Astrocyte of the spinal cord (primary cell): ENCODE measurements around the gene ROR1.
"Not testable (repeated sequence)": the region's sequence is repeated elsewhere in the genome, so short reads cannot be mapped to it uniquely, and the experiment has no call there.

Source experiments
- DNase-seq: peaks from one replicate; pipeline ENCODE4 v3.0.0; 2011; ENCODE audit warnings: low read depth, low spot score
- H3K4me3 ChIP-seq: 2 replicates; pipeline ENCODE4 v1.5.1; 2011; ENCODE audit warnings: low read depth, mild to moderate bottlenecking, low read length, moderate library complexity
- CTCF ChIP-seq: IDR thresholded peaks from 2 replicates; pipeline ENCODE4 v1.5.1; 2012; ENCODE audit warnings: low read depth, mild to moderate bottlenecking, low read length, inconsistent platforms
- in situ Hi-C: cut with HindIII; loops from 2 replicates; pipeline ENCODE4 v1.10.0; 2017; ENCODE audit warnings: low sequenced_read_pairs

ROR1 gene

GRCh38 chr1:64097859-64098258 is 324.0 kb downstream of the ROR1 start:
- TF ChIP-seq CTCF: no peak
- H3K4me3 ChIP-seq: no peak overlapping the region
- in situ Hi-C loops: no loop called here
- no peak for DNase-seq

- no peak overlapping the region for H3K4me3 ChIP-seq
- no peak for TF ChIP-seq CTCF
- in situ Hi-C loops: no loop called here
- no peak for DNase-seq
These were observed 324.6 kb downstream of the ROR1 start for GRCh38 chr1:64098436-64098835.

GRCh38 chr1:64098846-64099582 is 325.2 kb downstream of the ROR1 start:
- DNase-seq: no peak
- no peak overlapping the region for H3K4me3 ChIP-seq
- TF ChIP-seq CTCF: no peak
- in situ Hi-C loops: no loop called here

GRCh38 chr1:64100791-64101190 is 327.0 kb downstream of the ROR1 start:
- DNase-seq: peak; percentile 17
- no peak for TF ChIP-seq CTCF
- H3K4me3 ChIP-seq: no peak overlapping the region
- in situ Hi-C loops: no loop called here

GRCh38 chr1:64104585-64104984 is 330.8 kb downstream of the ROR1 start:
- in situ Hi-C loops, DNase-seq, H3K4me3 ChIP-seq: not testable (repeated sequence)

GRCh38 chr1:64107118-64107519 is 333.3 kb downstream of the ROR1 start:
- in situ Hi-C loops: no loop called here
- no peak overlapping the region for H3K4me3 ChIP-seq
- no peak for TF ChIP-seq CTCF
- no peak for DNase-seq

- no peak for DNase-seq
- no peak for TF ChIP-seq CTCF
- H3K4me3 ChIP-seq: no peak overlapping the region
- in situ Hi-C loops: no loop called here
These were observed 333.8 kb downstream of the ROR1 start for GRCh38 chr1:64107632-64108031.
